ENCODE data around the gene PSMD11.
"Not testable (repeated sequence)": the region's sequence is repeated elsewhere in the genome, so short reads cannot be mapped to it uniquely, and the experiment has no call there.

PSMD11 gene

GRCh38 chr17:32444301-32445073 lies at the start of gene PSMD11:
Gene PSMD11 (plus strand): TSS chr17:32444510. CDS start chr17:32444524, 14 bp downstream.
- DNase-seq (ENCODE audit: low spot score), result peak; percentile 95

- no peak for DNase-seq (ENCODE audit: low spot score)
Observed at GRCh38 chr17:32396343-32396742, 48.0 kb upstream of the PSMD11 start.

GRCh38 chr17:32398946-32399345 lies 45.4 kb upstream of the PSMD11 start:
- DNase-seq (ENCODE audit: low spot score), result no peak

GRCh38 chr17:32410085-32410484 lies 34.2 kb upstream of the PSMD11 start:
- DNase-seq (ENCODE audit: low spot score), result not testable (repeated sequence)

GRCh38 chr17:32426894-32427293 lies 17.4 kb upstream of the PSMD11 start:
- no peak for DNase-seq (ENCODE audit: low spot score)

- no peak for DNase-seq (ENCODE audit: low spot score)
Observed at GRCh38 chr17:32429598-32429997, 14.7 kb upstream of the PSMD11 start.

GRCh38 chr17:32440722-32441121 lies 3.6 kb upstream of the PSMD11 start:
- no peak for DNase-seq (ENCODE audit: low spot score)

GRCh38 chr17:32441886-32442285 lies 2.4 kb upstream of the PSMD11 start:
- DNase-seq (ENCODE audit: low spot score), result no peak

GRCh38 chr17:32443827-32444300 lies 446 bp upstream of the PSMD11 start:
- DNase-seq (ENCODE audit: low spot score), result no peak

- DNase-seq (ENCODE audit: low spot score), result peak; percentile 67
Observed at GRCh38 chr17:32445074-32445415, 735 bp downstream of the PSMD11 start.

- DNase-seq (ENCODE audit: low spot score), result no peak
Observed at GRCh38 chr17:32445497-32445896, 1.2 kb downstream of the PSMD11 start.

- no peak for DNase-seq (ENCODE audit: low spot score)
Observed at GRCh38 chr17:32445971-32446370, 1.7 kb downstream of the PSMD11 start.

- DNase-seq (ENCODE audit: low spot score), result no peak
Observed at GRCh38 chr17:32446949-32447348, 2.6 kb downstream of the PSMD11 start.

GRCh38 chr17:32449963-32450362 lies 5.7 kb downstream of the PSMD11 start:
- no peak for DNase-seq (ENCODE audit: low spot score)

- DNase-seq (ENCODE audit: low spot score), result not testable (repeated sequence)
Observed at GRCh38 chr17:32450379-32450778, 6.1 kb downstream of the PSMD11 start.

- DNase-seq (ENCODE audit: low spot score), result no peak
Observed at GRCh38 chr17:32451879-32452278, 7.6 kb downstream of the PSMD11 start.

GRCh38 chr17:32452281-32452680 lies 8.0 kb downstream of the PSMD11 start:
- no peak for DNase-seq (ENCODE audit: low spot score)

- DNase-seq (ENCODE audit: low spot score), result no peak
Observed at GRCh38 chr17:32453370-32453769, 9.1 kb downstream of the PSMD11 start.

- no peak for DNase-seq (ENCODE audit: low spot score)
Observed at GRCh38 chr17:32458371-32458770, 14.1 kb downstream of the PSMD11 start.

GRCh38 chr17:32460054-32460453 lies 15.7 kb downstream of the PSMD11 start:
- DNase-seq (ENCODE audit: low spot score), result no peak

GRCh38 chr17:32461498-32461852 lies 17.2 kb downstream of the PSMD11 start:
- no peak for DNase-seq (ENCODE audit: low spot score)

- DNase-seq (ENCODE audit: low spot score), result peak; percentile 45
Observed at GRCh38 chr17:32461853-32462617, 17.7 kb downstream of the PSMD11 start.

- DNase-seq (ENCODE audit: low spot score), result no peak
Observed at GRCh38 chr17:32463304-32463703, 19.0 kb downstream of the PSMD11 start.
